Liver (tissue), 9 donors: ENCODE measurements around the gene SLC12A6. TPM values are rescaled to one million over a fixed set of nuclear protein-coding genes. Genes with fewer than 3 reads are reported as not detected.

Experiments
- DNase-seq: peaks from one replicate; pipeline ENCODE4 v3.0.0-alpha.2; 2017; ENCODE audit warnings: low spot score
- H3K27ac ChIP-seq, 2 donors: one replicate each; pipeline ENCODE4 v1.7.0; 2013; ENCODE audit warnings: inconsistent platforms in 2 of 2, low read length in 2 of 2, control low read depth in 1 of 2, low read depth in 1 of 2, mild to moderate bottlenecking in 1 of 2
- H3K27me3 ChIP-seq, 4 donors: one replicate each; pipeline versions ENCODE4 v1.6.1 to v1.7.0; 2013; ENCODE audit warnings: low read length in 3 of 4, inconsistent platforms in 1 of 4, mild to moderate bottlenecking in 1 of 4, moderate library complexity in 1 of 4; ENCODE audit not compliant: control insufficient read depth in 4 of 4, insufficient read depth in 4 of 4
- H3K36me3 ChIP-seq, 4 donors: one replicate each; pipeline versions ENCODE4 v1.6.1 to v1.7.0; 2013; ENCODE audit warnings: low read length in 3 of 4, mild to moderate bottlenecking in 3 of 4, low read depth in 1 of 4, moderate library complexity in 1 of 4; ENCODE audit not compliant: control insufficient read depth in 4 of 4, insufficient read depth in 3 of 4
- H3K4me1 ChIP-seq, 4 donors: one replicate each; pipeline versions ENCODE4 v1.6.1 to v1.7.0; 2013; ENCODE audit warnings: low read length in 3 of 4, mild to moderate bottlenecking in 3 of 4, moderate library complexity in 1 of 4; ENCODE audit not compliant: control insufficient read depth in 4 of 4, insufficient read depth in 4 of 4
- H3K4me3 ChIP-seq, 3 donors: one replicate each; pipeline versions ENCODE4 v1.6.1 to v1.7.0; 2013; ENCODE audit warnings: low read length in 3 of 3, control low read depth in 1 of 3, low read depth in 1 of 3, mild to moderate bottlenecking in 1 of 3
- H3K9ac ChIP-seq, 2 donors: one replicate each; pipeline ENCODE4 v1.7.0; 2013; ENCODE audit warnings: low read length in 2 of 2, mild to moderate bottlenecking in 2 of 2, moderate library complexity in 2 of 2, control low read depth in 1 of 2, low read depth in 1 of 2
- H3K9me3 ChIP-seq, 4 donors: one replicate each; pipeline versions ENCODE4 v1.6.1 to v1.7.0; 2013; ENCODE audit warnings: low read length in 3 of 4; ENCODE audit not compliant: control insufficient read depth in 4 of 4
- EGR1 ChIP-seq, 2 donors: IDR thresholded peaks; 2 replicates each; pipeline ENCODE4 v1.6.1; 2016 to 2018; ENCODE audit warnings: antibody characterized with exemption in 2 of 2, low read depth in 2 of 2
- FOXA1 ChIP-seq: IDR thresholded peaks from 2 replicates; pipeline ENCODE4 v1.6.1; 2016; ENCODE audit warnings: antibody characterized with exemption
- FOXA2 ChIP-seq: IDR thresholded peaks from 2 replicates; pipeline ENCODE4 v1.6.1; 2016; ENCODE audit warnings: antibody characterized with exemption
- GABPA ChIP-seq, 2 donors: IDR thresholded peaks in 1 of 2; conservative IDR thresholded peaks in 1 of 2; 2 replicates each; pipeline ENCODE4 v1.6.1; 2016; ENCODE audit warnings: antibody characterized with exemption in 2 of 2, mild to moderate bottlenecking in 1 of 2, moderate library complexity in 1 of 2
- HNF4A ChIP-seq, 2 donors: conservative IDR thresholded peaks; 2 replicates each; pipeline ENCODE4 v1.6.1; 2016; ENCODE audit warnings: antibody characterized with exemption in 2 of 2, mild to moderate bottlenecking in 2 of 2
- HNF4G ChIP-seq: IDR thresholded peaks from 2 replicates; pipeline ENCODE4 v1.6.1; 2016; ENCODE audit warnings: antibody characterized with exemption
- JUND ChIP-seq, 2 donors: IDR thresholded peaks; 2 replicates each; pipeline ENCODE4 v1.6.1; 2016; ENCODE audit warnings: antibody characterized with exemption in 2 of 2
- NR2F2 ChIP-seq: IDR thresholded peaks from 2 replicates; pipeline ENCODE4 v1.6.1; 2016; ENCODE audit warnings: antibody characterized with exemption
- RAD21 ChIP-seq, 2 donors: IDR thresholded peaks; 2 replicates each; pipeline ENCODE4 v1.6.1; 2016; ENCODE audit warnings: antibody characterized with exemption in 2 of 2, mild to moderate bottlenecking in 2 of 2
- RXRA ChIP-seq, 2 donors: IDR thresholded peaks; 2 replicates each; pipeline ENCODE4 v1.6.1; 2017 to 2018; ENCODE audit warnings: antibody characterized with exemption in 2 of 2, mild to moderate bottlenecking in 1 of 2
- SP1 ChIP-seq: IDR thresholded peaks from 2 replicates; pipeline ENCODE4 v1.6.1; 2018; ENCODE audit warnings: antibody characterized with exemption, mild to moderate bottlenecking
- TAF1 ChIP-seq: conservative IDR thresholded peaks from 2 replicates; pipeline ENCODE4 v1.6.1; 2016; ENCODE audit warnings: antibody characterized with exemption, mild to moderate bottlenecking
- YY1 ChIP-seq: IDR thresholded peaks from 2 replicates; pipeline ENCODE4 v1.6.1; 2016; ENCODE audit warnings: antibody characterized with exemption, mild to moderate bottlenecking
- WGBS: extraction: QIAGEN DNeasy Blood & Tissue Kit; methylation state at CpG from one replicate; pipeline ENCODE4 v1.1.7; 2013; 5-methylcytosine and 5-hydroxymethylcytosine counted together
- polyA plus RNA-seq, 2 donors: library from polyadenylated mRNA; stranded (reverse) in 1 of 2; unstranded in 1 of 2; fragments of 200-250 nt in 1 of 2; fragments of >200 nt in 1 of 2; fragmentation: Nextera tagmentation in 1 of 2; extraction: Ambion mirVana in 1 of 2; gene quantifications; one replicate each; pipeline versions ENCODE4 v1.2.1 to v1.2.3, GENCODE V29; 2013 to 2015
- total RNA-seq, 2 donors: library from RNA; depleted of rRNA; stranded (reverse); fragments of >200 nt; gene quantifications; one replicate each; pipeline ENCODE4 v1.2.3, GENCODE V29; 2014
- TF ChIP-seq, protein P1 (sequence below): IDR thresholded peaks from 2 replicates; pipeline ENCODE4 v1.6.1; 2016; ENCODE audit warnings: antibody characterized with exemption
- TF ChIP-seq, protein P2 (sequence below): IDR thresholded peaks from 2 replicates; pipeline ENCODE4 v1.6.1; 2016; ENCODE audit warnings: antibody characterized with exemption
- TF ChIP-seq, protein P3 (sequence below): IDR thresholded peaks from 2 replicates; pipeline ENCODE4 v1.6.1; 2016; ENCODE audit warnings: antibody characterized with exemption, mild to moderate bottlenecking
- TF ChIP-seq, protein P4 (sequence below): fragments of 150-350 bp; IDR thresholded peaks from 2 replicates; pipeline ENCODE4 v1.5.1; 2017; ENCODE audit warnings: improper control_type of control experiment, low read depth, low read length; ENCODE audit not compliant: missing input control
- TF ChIP-seq, protein P5 (sequence below): IDR thresholded peaks from 2 replicates; pipeline ENCODE4 v1.6.1; 2016; ENCODE audit warnings: antibody characterized with exemption
- donor health status: healthy.
- donor health status: healthy.
- donor health status: healthy.
- donor health status: healthy.
- donor health status: healthy.

The SLC12A6 gene
- total and polyA plus RNA-seq, 4 donors = 1.9 to 17.8 (median 7.1) TPM

DNA sequence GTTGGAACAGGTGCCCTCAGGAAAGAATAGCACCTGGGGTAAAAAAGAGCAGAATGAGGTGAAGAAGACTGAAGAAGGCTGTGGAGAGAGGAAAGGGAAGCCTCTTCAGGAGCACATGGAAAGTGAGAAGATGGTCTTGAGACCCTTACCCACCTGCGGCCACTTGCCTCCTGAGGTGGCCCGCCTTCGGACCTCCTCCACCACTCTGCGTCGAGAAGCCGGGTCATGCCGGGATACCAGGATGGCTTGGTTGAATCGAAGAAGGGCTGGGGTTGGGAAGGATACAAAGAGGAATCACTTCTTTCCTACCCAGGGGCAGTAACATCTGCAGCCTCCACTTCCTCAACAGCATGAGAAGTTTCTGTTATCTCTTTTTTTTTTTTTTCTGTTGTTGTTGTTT is 26.5 kb upstream of the SLC12A6 start:
- no peak for DNase-seq
- H3K4me1 ChIP-seq = peaks cover 0 to 19% (median 12%) of the 10 kb centered on the region in 4 donors
- no peak for TF ChIP-seq FOXA1
- TF ChIP-seq, protein P1, sequence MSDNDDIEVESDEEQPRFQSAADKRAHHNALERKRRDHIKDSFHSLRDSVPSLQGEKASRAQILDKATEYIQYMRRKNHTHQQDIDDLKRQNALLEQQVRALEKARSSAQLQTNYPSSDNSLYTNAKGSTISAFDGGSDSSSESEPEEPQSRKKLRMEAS = no peak
- no peak for TF ChIP-seq JUND (IDR thresholded peaks at IDR 0.05)
- TF ChIP-seq, protein P2, sequence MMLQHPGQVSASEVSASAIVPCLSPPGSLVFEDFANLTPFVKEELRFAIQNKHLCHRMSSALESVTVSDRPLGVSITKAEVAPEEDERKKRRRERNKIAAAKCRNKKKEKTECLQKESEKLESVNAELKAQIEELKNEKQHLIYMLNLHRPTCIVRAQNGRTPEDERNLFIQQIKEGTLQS = no peak
- TF ChIP-seq RXRA (IDR thresholded peaks at IDR 0.05) = no peak
- no peak for TF ChIP-seq FOXA2
- TF ChIP-seq, protein P3, sequence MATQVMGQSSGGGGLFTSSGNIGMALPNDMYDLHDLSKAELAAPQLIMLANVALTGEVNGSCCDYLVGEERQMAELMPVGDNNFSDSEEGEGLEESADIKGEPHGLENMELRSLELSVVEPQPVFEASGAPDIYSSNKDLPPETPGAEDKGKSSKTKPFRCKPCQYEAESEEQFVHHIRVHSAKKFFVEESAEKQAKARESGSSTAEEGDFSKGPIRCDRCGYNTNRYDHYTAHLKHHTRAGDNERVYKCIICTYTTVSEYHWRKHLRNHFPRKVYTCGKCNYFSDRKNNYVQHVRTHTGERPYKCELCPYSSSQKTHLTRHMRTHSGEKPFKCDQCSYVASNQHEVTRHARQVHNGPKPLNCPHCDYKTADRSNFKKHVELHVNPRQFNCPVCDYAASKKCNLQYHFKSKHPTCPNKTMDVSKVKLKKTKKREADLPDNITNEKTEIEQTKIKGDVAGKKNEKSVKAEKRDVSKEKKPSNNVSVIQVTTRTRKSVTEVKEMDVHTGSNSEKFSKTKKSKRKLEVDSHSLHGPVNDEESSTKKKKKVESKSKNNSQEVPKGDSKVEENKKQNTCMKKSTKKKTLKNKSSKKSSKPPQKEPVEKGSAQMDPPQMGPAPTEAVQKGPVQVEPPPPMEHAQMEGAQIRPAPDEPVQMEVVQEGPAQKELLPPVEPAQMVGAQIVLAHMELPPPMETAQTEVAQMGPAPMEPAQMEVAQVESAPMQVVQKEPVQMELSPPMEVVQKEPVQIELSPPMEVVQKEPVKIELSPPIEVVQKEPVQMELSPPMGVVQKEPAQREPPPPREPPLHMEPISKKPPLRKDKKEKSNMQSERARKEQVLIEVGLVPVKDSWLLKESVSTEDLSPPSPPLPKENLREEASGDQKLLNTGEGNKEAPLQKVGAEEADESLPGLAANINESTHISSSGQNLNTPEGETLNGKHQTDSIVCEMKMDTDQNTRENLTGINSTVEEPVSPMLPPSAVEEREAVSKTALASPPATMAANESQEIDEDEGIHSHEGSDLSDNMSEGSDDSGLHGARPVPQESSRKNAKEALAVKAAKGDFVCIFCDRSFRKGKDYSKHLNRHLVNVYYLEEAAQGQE = no peak
- 97% methylated on average over 8 of the region's 8 CpGs for WGBS
- peaks cover 0 to 2% (median 0%) of the 10 kb centered on the region in 4 donors for H3K36me3 ChIP-seq
- H3K27me3 ChIP-seq = no peaks in the 10 kb centered on the region
- H3K9ac ChIP-seq = no peak overlapping the region
- H3K27ac ChIP-seq = no peak overlapping the region
- H3K9me3 ChIP-seq = no peaks in the 10 kb centered on the region
- no peak overlapping the region for H3K4me3 ChIP-seq

DNA sequence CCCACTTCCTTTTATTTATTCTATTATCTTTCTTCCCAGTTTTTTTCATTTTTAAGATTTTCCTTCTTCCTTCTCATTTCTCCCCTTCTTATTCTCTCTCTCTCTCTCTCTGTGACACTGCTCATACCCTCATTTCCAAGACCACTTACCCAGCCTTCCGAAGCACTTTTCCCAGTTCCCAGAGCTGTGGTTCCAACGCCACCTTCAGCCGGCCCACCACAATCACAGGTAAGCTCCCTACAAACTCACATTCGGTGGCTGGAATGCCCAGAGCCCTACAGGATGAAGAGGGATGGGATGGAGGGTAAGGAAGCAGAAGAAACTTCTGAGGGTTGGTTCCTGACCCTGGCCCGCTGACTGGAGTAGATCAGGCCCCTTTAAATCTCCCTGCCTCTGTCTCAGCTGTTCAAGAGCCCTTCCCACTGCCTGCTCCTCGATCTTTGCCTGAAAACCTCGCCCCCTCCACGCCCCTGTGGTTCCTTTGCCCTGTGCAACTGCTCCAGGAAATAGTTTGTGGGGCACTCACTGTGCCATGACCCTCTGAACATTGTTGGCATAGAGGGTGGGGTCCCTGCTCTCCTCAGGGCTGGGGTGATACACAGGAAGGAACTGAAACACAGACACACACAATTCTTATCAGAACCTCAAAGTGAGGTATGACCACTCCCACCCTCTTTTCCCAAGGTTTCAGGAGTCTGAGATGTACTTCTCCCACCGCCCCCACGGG is 24.6 kb upstream of the SLC12A6 start:
- Histone ChIP-seq H3K27ac (no peak overlapping the region), H3K9me3 (no peaks in the 10 kb centered on the region), H3K4me3 (no peak overlapping the region), H3K36me3 (peaks cover 0 to 2% (median 0%) of the 10 kb centered on the region in 4 donors), H3K4me1 (peaks cover 0 to 9% (median 5%) of the 10 kb centered on the region in 4 donors), H3K27me3 (no peaks in the 10 kb centered on the region), H3K9ac (no peak overlapping the region)
- 80% methylated on average over 10 of the region's 10 CpGs for WGBS
- DNase-seq = no peak
- TF ChIP-seq YY1 (no peak), SP1 (no peak), GABPA (IDR thresholded peaks at IDR 0.05 in 1 of 2, conservative IDR thresholded peaks at IDR 0.05 in 1 of 2) (no peak), EGR1 (IDR thresholded peaks at IDR 0.05; ENCODE audit: low read depth in 2 of 2) (no peak), FOXA2 (no peak), TAF1 (no peak), JUND (IDR thresholded peaks at IDR 0.05) (no peak), RXRA (IDR thresholded peaks at IDR 0.05) (no peak), RAD21 (IDR thresholded peaks at IDR 0.05) (no peak), HNF4A (conservative IDR thresholded peaks at IDR 0.05) (no peak), HNF4G (no peak), NR2F2 (no peak), FOXA1 (no peak)
- TF ChIP-seq, protein P4, sequence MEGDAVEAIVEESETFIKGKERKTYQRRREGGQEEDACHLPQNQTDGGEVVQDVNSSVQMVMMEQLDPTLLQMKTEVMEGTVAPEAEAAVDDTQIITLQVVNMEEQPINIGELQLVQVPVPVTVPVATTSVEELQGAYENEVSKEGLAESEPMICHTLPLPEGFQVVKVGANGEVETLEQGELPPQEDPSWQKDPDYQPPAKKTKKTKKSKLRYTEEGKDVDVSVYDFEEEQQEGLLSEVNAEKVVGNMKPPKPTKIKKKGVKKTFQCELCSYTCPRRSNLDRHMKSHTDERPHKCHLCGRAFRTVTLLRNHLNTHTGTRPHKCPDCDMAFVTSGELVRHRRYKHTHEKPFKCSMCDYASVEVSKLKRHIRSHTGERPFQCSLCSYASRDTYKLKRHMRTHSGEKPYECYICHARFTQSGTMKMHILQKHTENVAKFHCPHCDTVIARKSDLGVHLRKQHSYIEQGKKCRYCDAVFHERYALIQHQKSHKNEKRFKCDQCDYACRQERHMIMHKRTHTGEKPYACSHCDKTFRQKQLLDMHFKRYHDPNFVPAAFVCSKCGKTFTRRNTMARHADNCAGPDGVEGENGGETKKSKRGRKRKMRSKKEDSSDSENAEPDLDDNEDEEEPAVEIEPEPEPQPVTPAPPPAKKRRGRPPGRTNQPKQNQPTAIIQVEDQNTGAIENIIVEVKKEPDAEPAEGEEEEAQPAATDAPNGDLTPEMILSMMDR = no peak
- TF ChIP-seq, protein P5, sequence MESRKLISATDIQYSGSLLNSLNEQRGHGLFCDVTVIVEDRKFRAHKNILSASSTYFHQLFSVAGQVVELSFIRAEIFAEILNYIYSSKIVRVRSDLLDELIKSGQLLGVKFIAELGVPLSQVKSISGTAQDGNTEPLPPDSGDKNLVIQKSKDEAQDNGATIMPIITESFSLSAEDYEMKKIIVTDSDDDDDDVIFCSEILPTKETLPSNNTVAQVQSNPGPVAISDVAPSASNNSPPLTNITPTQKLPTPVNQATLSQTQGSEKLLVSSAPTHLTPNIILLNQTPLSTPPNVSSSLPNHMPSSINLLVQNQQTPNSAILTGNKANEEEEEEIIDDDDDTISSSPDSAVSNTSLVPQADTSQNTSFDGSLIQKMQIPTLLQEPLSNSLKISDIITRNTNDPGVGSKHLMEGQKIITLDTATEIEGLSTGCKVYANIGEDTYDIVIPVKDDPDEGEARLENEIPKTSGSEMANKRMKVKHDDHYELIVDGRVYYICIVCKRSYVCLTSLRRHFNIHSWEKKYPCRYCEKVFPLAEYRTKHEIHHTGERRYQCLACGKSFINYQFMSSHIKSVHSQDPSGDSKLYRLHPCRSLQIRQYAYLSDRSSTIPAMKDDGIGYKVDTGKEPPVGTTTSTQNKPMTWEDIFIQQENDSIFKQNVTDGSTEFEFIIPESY = no peak
- TF ChIP-seq, protein P3 = no peak
- TF ChIP-seq, protein P1 = no peak
- TF ChIP-seq, protein P2 = no peak
